ENCODE data around the gene SHROOM3. TPM values are rescaled to one million over a fixed set of nuclear protein-coding genes. Genes with fewer than 3 reads are reported as not detected.

The SHROOM3 gene
- total RNA-seq, 4 donors from 2014 or later = 29.5 to 127 (median 59.9) TPM

DNA sequence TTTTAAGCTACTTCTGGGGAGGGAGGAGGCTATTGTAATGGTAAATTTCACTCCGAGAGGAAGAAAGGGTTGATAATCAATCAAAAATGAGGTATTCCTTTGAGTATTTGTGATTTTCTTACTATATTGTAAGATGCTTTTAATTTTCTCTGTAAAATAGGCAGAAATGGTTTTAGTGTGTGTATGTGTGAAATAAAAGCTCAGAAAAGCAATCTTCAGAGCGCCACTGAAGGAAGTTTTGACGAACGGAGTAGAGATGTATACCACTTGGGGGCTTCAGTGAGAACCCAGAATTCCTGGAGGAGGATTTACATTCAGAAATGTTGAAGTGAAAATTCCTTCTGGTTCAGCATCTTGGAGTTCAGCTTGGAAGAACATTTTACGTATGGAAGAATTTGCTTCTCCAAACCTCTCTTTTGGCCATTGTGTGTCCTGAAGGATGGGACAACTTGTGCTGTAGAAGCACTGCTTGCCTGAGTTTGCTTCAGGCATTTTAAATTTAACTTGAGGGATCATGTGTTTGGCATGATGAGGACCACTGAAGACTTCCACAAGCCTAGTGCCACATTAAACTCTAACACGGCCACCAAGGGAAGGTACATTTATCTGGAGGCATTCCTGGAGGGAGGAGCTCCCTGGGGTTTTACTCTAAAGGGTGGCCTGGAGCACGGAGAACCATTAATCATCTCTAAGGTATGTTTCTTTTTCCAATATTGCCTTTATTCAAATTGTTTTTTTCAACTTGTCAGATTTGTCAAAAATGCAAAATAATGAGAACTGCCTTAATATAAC, 695 bp downstream of the SHROOM3 start:
- Histone ChIP-seq H3K36me3 (no peaks in the 10 kb centered on the region), H3K27ac (peak overlapping the region; percentile 59 to 71 (median 65)), H3K27me3 (no peaks in the 10 kb centered on the region), H3K4me3 (peak overlapping the region; percentile 44 to 63), H3K9me3 (no peaks in the 10 kb centered on the region), H3K4me1 (peaks cover 0 to 10% (median 0%) of the 10 kb centered on the region in 3 donors)
- no peak for ATAC-seq
- TF ChIP-seq POLR2A (IDR thresholded peaks at IDR 0.05) (no peak), EP300 (IDR thresholded peaks at IDR 0.05) (no peak), POLR2AphosphoS5 (IDR thresholded peaks at IDR 0.05) (no peak)
- TF ChIP-seq, protein P1, sequence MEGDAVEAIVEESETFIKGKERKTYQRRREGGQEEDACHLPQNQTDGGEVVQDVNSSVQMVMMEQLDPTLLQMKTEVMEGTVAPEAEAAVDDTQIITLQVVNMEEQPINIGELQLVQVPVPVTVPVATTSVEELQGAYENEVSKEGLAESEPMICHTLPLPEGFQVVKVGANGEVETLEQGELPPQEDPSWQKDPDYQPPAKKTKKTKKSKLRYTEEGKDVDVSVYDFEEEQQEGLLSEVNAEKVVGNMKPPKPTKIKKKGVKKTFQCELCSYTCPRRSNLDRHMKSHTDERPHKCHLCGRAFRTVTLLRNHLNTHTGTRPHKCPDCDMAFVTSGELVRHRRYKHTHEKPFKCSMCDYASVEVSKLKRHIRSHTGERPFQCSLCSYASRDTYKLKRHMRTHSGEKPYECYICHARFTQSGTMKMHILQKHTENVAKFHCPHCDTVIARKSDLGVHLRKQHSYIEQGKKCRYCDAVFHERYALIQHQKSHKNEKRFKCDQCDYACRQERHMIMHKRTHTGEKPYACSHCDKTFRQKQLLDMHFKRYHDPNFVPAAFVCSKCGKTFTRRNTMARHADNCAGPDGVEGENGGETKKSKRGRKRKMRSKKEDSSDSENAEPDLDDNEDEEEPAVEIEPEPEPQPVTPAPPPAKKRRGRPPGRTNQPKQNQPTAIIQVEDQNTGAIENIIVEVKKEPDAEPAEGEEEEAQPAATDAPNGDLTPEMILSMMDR (IDR thresholded peaks at IDR 0.05) = no peak
- WGBS, 2 donors (ENCODE audit: low coverage in 1 of 2) = 33 to 41% methylated on average over 6 to 7 of the region's 7 CpGs

DNA sequence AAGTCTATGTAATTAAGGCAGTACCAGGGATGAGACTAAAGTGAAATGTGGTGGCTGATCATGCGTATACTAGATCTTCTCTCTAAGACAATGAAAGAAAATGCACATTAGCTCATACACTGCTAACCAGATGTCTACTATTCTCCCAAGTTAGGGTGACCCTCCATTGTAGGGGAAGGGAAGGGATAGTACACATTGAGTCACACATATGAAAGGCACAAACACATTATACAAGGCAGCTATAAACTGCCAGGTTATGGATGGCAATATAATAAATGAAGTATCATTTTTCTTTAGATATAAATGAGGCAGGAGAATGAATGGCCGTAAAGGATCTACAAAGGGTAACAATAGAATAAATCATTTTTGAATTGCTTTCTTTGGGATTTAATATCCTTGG, 4.5 kb downstream of the SHROOM3 start:
- Histone ChIP-seq H3K27me3 (no peaks in the 10 kb centered on the region), H3K36me3 (no peaks in the 10 kb centered on the region), H3K4me1 (peaks cover 0 to 7% (median 0%) of the 10 kb centered on the region in 3 donors), H3K4me3 (no peak overlapping the region), H3K9me3 (no peaks in the 10 kb centered on the region), H3K27ac (no peak overlapping the region)
- 87 to 90% methylated on average over 2 of the region's 2 CpGs for WGBS, 2 donors (ENCODE audit: low coverage in 1 of 2)
- TF ChIP-seq EP300 (IDR thresholded peaks at IDR 0.05) = no peak
- no peak for TF ChIP-seq POLR2A (IDR thresholded peaks at IDR 0.05)
- TF ChIP-seq, protein P1 (IDR thresholded peaks at IDR 0.05) = no peak
- no peak for TF ChIP-seq POLR2AphosphoS5 (IDR thresholded peaks at IDR 0.05)
- ATAC-seq = no peak

DNA sequence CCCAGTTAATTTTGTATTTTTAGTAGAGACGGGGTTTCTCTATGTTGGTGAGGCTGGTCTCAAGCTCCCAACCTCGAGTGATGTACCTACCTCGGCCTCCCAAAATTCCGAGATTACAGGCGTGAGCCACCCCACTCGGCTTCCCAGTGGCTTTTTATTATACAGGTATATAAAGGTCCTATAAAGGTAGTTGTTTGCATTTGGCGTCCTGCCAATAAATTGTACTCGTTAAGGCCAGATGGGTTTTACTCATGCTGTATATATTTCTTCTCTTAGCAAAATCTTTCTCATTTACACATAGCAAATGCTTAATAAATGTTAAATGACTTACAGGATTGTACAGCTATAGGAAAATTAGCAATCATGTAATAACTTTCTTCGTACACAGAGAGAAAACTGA, 6.9 kb downstream of the SHROOM3 start:
- no peak for TF ChIP-seq EP300 (IDR thresholded peaks at IDR 0.05)
- TF ChIP-seq POLR2A (IDR thresholded peaks at IDR 0.05) = no peak
- no peak for TF ChIP-seq POLR2AphosphoS5 (IDR thresholded peaks at IDR 0.05)
- TF ChIP-seq, protein P1 (IDR thresholded peaks at IDR 0.05) = no peak
- H3K9me3 ChIP-seq = no peaks in the 10 kb centered on the region
- 66 to 79% methylated on average over 4 to 8 of the region's 9 CpGs for WGBS, 2 donors (ENCODE audit: low coverage in 1 of 2)
- H3K4me3 ChIP-seq = no peak overlapping the region
- no peak overlapping the region for H3K27ac ChIP-seq
- peaks cover 0 to 3% (median 0%) of the 10 kb centered on the region in 3 donors for H3K4me1 ChIP-seq
- H3K36me3 ChIP-seq = no peaks in the 10 kb centered on the region
- no peaks in the 10 kb centered on the region for H3K27me3 ChIP-seq
- no peak for ATAC-seq

DNA sequence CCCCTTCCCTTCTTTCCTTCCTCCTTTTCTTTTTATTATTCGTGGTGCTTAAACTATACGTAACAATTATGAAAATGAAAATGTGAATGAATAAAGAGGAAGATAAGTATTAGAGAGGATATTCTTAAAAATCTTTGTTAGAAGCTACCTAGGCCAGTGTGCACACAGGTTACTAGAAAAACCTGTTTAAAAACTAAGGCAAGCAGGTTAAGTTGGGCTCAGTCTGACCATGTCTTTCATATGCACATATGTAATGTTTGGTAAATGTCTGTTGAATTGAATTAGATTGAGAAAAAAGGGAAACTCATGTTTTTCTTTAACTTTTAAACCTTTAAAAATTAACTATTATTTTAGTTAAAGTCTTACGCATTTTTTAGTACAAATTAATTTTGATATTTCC, 7.8 kb downstream of the SHROOM3 start:
- H3K27ac ChIP-seq = no peak overlapping the region
- TF ChIP-seq POLR2AphosphoS5 (IDR thresholded peaks at IDR 0.05) (no peak), EP300 (IDR thresholded peaks at IDR 0.05) (no peak), POLR2A (IDR thresholded peaks at IDR 0.05) (no peak)
- TF ChIP-seq, protein P1 (IDR thresholded peaks at IDR 0.05) = no peak
- no peaks in the 10 kb centered on the region for H3K36me3 ChIP-seq
- peaks cover 0 to 12% (median 0%) of the 10 kb centered on the region in 3 donors for H3K4me1 ChIP-seq
- H3K4me3 ChIP-seq = no peak overlapping the region
- ATAC-seq = no peak
- H3K9me3 ChIP-seq = no peaks in the 10 kb centered on the region
- WGBS, 2 donors (ENCODE audit: low coverage in 1 of 2) = 85 to 100% methylated on average over 1 to 3 of the region's 3 CpGs
- H3K27me3 ChIP-seq = no peaks in the 10 kb centered on the region

DNA sequence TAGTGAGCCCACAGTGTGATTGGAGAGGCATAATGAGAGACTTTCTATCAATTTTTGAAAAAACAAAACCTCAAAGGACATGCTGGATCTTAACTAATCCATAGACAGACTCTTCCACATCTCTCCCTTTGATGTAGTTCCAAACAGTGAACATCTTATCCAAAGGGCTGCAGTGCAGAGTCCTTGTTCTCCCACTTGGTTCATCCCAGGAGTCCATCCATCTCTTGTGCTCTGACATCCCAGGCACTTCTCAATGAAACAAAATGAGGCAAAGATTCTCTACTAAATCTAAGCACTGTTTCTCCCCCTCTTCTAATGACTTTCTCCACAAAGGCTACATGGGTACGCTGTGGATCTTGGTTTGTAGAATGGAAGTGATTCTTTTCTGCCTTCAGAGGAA, 8.3 kb downstream of the SHROOM3 start:
- 92 to 100% methylated on average over 1 of the region's 1 CpG for WGBS, 2 donors (ENCODE audit: low coverage in 1 of 2)
- Histone ChIP-seq H3K27ac (no peak overlapping the region), H3K4me1 (peaks cover 0 to 18% (median 0%) of the 10 kb centered on the region in 3 donors), H3K27me3 (no peaks in the 10 kb centered on the region), H3K36me3 (no peaks in the 10 kb centered on the region), H3K4me3 (no peak overlapping the region), H3K9me3 (no peaks in the 10 kb centered on the region)
- TF ChIP-seq POLR2AphosphoS5 (IDR thresholded peaks at IDR 0.05) (no peak), POLR2A (IDR thresholded peaks at IDR 0.05) (no peak), EP300 (IDR thresholded peaks at IDR 0.05) (no peak)
- TF ChIP-seq, protein P1 (IDR thresholded peaks at IDR 0.05) = no peak
- no peak for ATAC-seq
